Mesendoderm (in vitro differentiated cells): ENCODE measurements around the gene SARM1. TPM values are rescaled to one million over a fixed set of nuclear protein-coding genes. Genes with fewer than 3 reads are reported as not detected.
A peak's percentile ranks its signal among the peaks of the same experiment; 100 is the strongest.

Source experiments
- DNase-seq: peaks from one replicate; pipeline ENCODE4 v3.0.0; 2013
- H2AK5ac ChIP-seq: 2 replicates; pipeline ENCODE4 v1.6.1; 2013; ENCODE audit warnings: low read length, inconsistent platforms
- H2BK120ac ChIP-seq: 2 replicates; pipeline ENCODE4 v1.6.1; 2013; ENCODE audit warnings: low read depth, mild to moderate bottlenecking, low read length, moderate library complexity, mixed read lengths
- H2BK15ac ChIP-seq: replicated peaks from 2 replicates; pipeline ENCODE4 v1.6.1; 2013; ENCODE audit warnings: low read depth, mild to moderate bottlenecking, moderate library complexity
- H2BK5ac ChIP-seq: 2 replicates; pipeline ENCODE4 v1.6.1; 2013; ENCODE audit warnings: low read length, inconsistent platforms
- H3K18ac ChIP-seq: 2 replicates; pipeline ENCODE4 v1.6.1; 2013; ENCODE audit warnings: mild to moderate bottlenecking, low read length, mixed read lengths
- H3K23ac ChIP-seq: one replicate; pipeline ENCODE4 v1.6.1; 2013; ENCODE audit warnings: low read length
- H3K27ac ChIP-seq: 2 replicates; pipeline ENCODE4 v1.5.1; 2013; ENCODE audit warnings: low read depth, mild to moderate bottlenecking, inconsistent platforms, low read length, moderate library complexity
- H3K27me3 ChIP-seq: 2 replicates; pipeline ENCODE4 v1.6.1; 2013; ENCODE audit warnings: low read length, control low read depth, mild to moderate bottlenecking, inconsistent platforms; ENCODE audit not compliant: insufficient read depth, poor library complexity
- H3K36me3 ChIP-seq: 2 replicates; pipeline ENCODE4 v1.6.1; 2013; ENCODE audit warnings: low read length, inconsistent platforms; ENCODE audit not compliant: control insufficient read depth, insufficient read depth
- H3K4ac ChIP-seq: one replicate; pipeline ENCODE4 v1.6.1; 2013; ENCODE audit warnings: low read depth, mild to moderate bottlenecking, low read length, moderate library complexity
- H3K4me1 ChIP-seq: 2 replicates; pipeline ENCODE4 v1.6.1; 2013; ENCODE audit warnings: low read depth, low read length, inconsistent platforms; ENCODE audit not compliant: control insufficient read depth
- H3K4me2 ChIP-seq: 2 replicates; pipeline ENCODE4 v1.6.1; 2013; ENCODE audit warnings: low read length
- H3K4me3 ChIP-seq: 2 replicates; pipeline ENCODE4 v1.5.1; 2013; ENCODE audit warnings: mild to moderate bottlenecking, low read length
- H3K56ac ChIP-seq: one replicate; pipeline ENCODE4 v1.6.1; 2013; ENCODE audit warnings: low read length
- H3K79me1 ChIP-seq: 2 replicates; pipeline ENCODE4 v1.6.1; 2013; ENCODE audit warnings: low read length, inconsistent platforms
- H3K79me2 ChIP-seq: 2 replicates; pipeline ENCODE4 v1.6.1; 2013; ENCODE audit warnings: mild to moderate bottlenecking, low read length; ENCODE audit not compliant: control insufficient read depth, insufficient read depth
- H3K9ac ChIP-seq: 2 replicates; pipeline ENCODE4 v1.6.1; 2013; ENCODE audit warnings: low read length, inconsistent platforms
- H4K5ac ChIP-seq: one replicate; pipeline ENCODE4 v1.6.1; 2013; ENCODE audit warnings: low read length
- H4K8ac ChIP-seq: one replicate; pipeline ENCODE4 v1.6.1; 2013; ENCODE audit warnings: low read depth, mild to moderate bottlenecking, control low read depth, low read length, moderate library complexity
- WGBS: extraction: QIAGEN DNeasy Blood & Tissue Kit; methylation state at CpG from one replicate; pipeline ENCODE4 v1.1.7; 2013; ENCODE audit warnings: low lambda C conversion rate, missing lambda C conversion rate; ENCODE audit not compliant: insufficient coverage; ENCODE audit errors: extremely low coverage; 5-methylcytosine and 5-hydroxymethylcytosine counted together
- polyA plus RNA-seq, 2 experiments: library from polyadenylated mRNA; stranded (reverse); fragments of 200-250 nt; gene quantifications; one replicate each; pipeline ENCODE4 v1.2.3, GENCODE V29; 2013

Gene SARM1
- 2.2 TPM for polyA plus RNA-seq (2013, experiment 1 of 2)
- polyA plus RNA-seq (2013, experiment 2 of 2), result 2.6 TPM

DNA sequence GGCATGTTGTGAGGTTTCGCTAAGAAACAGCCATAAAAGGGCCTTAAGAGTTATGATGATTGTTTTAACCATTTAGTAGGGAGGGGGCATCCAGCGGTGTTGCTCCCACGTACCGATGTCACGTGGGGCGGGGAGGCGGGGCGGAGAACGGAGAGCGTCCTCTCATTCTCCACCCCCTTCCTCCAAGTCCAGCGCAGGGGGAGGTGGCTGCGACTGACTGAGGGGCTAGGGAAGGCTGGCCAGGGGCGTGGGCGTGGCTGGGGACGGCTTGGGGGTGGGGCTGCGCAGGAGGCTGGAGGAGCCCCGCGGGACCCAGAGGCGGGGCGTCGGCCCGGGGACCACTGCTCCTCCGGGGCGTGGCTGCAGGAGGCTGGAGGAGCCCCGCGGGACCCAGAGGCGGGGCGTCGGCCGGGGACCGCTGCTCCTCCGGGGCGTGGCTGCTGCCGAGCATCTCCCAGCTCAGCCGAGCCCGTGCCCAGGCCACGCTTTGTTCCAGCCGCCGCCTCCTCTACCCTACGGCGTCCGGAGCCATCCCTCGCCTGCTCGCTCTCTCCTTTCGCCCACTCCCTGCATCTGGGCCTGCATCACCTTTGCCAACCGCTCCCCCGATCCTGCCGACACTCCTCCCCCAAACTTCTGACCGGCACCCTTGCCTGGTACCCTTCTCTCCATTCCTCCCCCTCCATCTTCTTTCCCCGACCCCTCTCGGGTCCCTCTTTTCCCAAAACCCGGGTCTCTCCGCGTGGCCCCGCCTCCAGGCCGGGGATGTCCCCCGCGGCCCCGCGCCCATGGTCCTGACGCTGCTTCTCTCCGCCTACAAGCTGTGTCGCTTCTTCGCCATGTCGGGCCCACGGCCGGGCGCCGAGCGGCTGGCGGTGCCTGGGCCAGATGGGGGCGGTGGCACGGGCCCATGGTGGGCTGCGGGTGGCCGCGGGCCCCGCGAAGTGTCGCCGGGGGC, at the start of gene SARM1:
Gene SARM1, plus strand, starts transcription at position 450 of the 958 bp plus-strand sequence. Its CDS starts 339 bp downstream, at position 789.
- Histone ChIP-seq H4K8ac (no peak within 1 kb of the TSS), H4K5ac (no peak within 1 kb of the TSS), H3K4me2 (peak within 1 kb of the TSS; percentile 49), H2BK15ac (no peak within 1 kb of the TSS), H3K9ac (peak within 1 kb of the TSS; percentile 46), H3K4me1 (peaks cover 4% of the 10 kb centered on the region), H2BK120ac (no peak within 1 kb of the TSS), H3K18ac (no peak within 1 kb of the TSS), H3K56ac (peak within 1 kb of the TSS; percentile 81), H3K36me3 (no peaks in the 10 kb centered on the region), H3K79me2 (no peaks in the 10 kb centered on the region), H3K27ac (no peak within 1 kb of the TSS), H2AK5ac (no peak within 1 kb of the TSS), H3K4me3 (peak within 1 kb of the TSS; percentile 21), H2BK5ac (no peak within 1 kb of the TSS), H3K27me3 (peaks cover 12% of the 10 kb centered on the region), H3K4ac (no peak within 1 kb of the TSS), H3K79me1 (no peaks in the 10 kb centered on the region), H3K23ac (no peak within 1 kb of the TSS)
- no CpG with 5 or more reads among the region's 80 CpGs for WGBS
- peak; percentile 98 for DNase-seq

DNA sequence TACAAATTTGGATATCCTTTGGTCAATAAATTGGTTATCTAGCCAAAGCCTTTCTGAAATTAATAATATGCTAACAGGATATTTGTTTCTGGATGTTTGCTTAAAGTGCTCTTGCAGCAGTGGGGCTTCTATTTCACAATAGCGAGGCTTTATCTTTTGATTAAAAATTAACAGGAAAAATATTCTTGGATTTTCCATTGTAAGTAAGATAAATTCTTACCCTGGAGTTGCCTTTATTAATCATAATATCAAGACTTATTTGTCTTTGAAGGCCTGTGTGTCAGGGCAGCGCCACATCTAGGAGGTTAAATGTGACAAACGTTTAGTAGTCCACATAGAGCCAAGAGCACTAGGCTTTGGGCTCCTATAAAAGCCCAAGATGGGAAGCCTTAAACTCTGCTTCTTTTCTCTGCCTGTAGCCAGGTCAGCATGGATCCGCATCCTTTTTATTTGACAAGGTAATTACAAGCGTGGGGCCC, 47.2 kb upstream of the SARM1 start:
- Histone ChIP-seq H3K4me2 (no peak overlapping the region), H3K9ac (peak overlapping the region; percentile 4), H3K23ac (no peak overlapping the region), H4K5ac (no peak overlapping the region), H3K27ac (no peak overlapping the region), H2BK120ac (no peak overlapping the region), H2AK5ac (no peak overlapping the region), H2BK15ac (no peak overlapping the region), H3K79me1 (peaks cover 17% of the 10 kb centered on the region), H2BK5ac (no peak overlapping the region), H4K8ac (no peak overlapping the region), H3K4me1 (peaks cover 5% of the 10 kb centered on the region), H3K36me3 (peaks cover 10% of the 10 kb centered on the region), H3K79me2 (peaks cover 60% of the 10 kb centered on the region), H3K18ac (no peak overlapping the region), H3K27me3 (no peaks in the 10 kb centered on the region), H3K56ac (no peak overlapping the region), H3K4ac (no peak overlapping the region), H3K4me3 (no peak overlapping the region)
- no CpG with 5 or more reads among the region's 5 CpGs for WGBS
- no peak for DNase-seq

DNA sequence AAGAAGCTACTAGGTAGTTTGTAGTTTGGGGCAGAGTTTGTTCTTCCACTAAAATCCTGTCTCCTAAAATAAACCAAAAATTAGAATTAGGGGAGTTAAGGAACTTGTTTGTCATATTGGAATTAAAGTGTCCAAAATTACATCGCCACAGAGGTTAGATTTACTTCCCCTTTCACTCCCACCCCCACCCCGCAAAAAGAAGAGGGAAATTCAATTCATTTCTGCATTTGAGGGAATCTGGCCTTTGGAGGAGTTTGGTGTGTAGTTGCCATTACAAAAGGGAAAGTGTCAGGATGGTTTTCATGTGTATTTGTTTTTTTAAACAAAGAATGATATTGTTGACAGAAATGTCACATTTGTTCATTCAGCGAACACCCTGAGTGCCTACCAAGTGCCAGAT, 46.7 kb upstream of the SARM1 start:
- Histone ChIP-seq H3K27me3 (no peaks in the 10 kb centered on the region), H4K8ac (no peak overlapping the region), H2BK120ac (no peak overlapping the region), H3K36me3 (peaks cover 11% of the 10 kb centered on the region), H3K18ac (no peak overlapping the region), H4K5ac (no peak overlapping the region), H3K79me1 (peaks cover 16% of the 10 kb centered on the region), H3K4me3 (no peak overlapping the region), H3K4me1 (peaks cover 5% of the 10 kb centered on the region), H3K56ac (no peak overlapping the region), H3K79me2 (peaks cover 55% of the 10 kb centered on the region), H3K27ac (no peak overlapping the region), H2BK5ac (no peak overlapping the region), H3K4ac (no peak overlapping the region), H3K4me2 (no peak overlapping the region), H3K23ac (no peak overlapping the region), H3K9ac (peak overlapping the region; percentile 4), H2BK15ac (no peak overlapping the region), H2AK5ac (no peak overlapping the region)
- WGBS, result no CpG with 5 or more reads among the region's 3 CpGs
- no peak for DNase-seq

DNA sequence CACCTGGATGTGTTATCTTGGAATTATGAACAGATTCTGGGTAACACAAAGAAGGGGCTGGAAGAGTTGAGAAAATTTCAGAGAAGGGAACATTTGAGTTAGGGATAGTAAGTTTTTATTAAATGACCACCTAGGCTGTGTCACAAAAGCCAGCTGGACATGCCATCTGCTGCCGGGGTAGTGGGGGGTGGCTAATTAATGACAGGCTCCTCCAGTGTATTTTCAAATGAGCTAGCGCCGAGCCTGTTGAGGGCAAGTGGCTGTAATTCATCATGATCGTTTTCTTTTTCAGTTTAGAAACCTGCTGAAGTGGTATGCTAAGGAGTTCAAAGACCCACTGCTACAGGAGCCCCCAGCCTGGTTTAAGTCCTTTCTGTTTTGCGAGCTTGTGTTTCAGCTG, 46.3 kb upstream of the SARM1 start:
- WGBS, result no CpG with 5 or more reads among the region's 5 CpGs
- no peak overlapping the region for H3K9ac ChIP-seq
- no peak overlapping the region for H2BK15ac ChIP-seq
- no peak overlapping the region for H2BK120ac ChIP-seq
- H4K8ac ChIP-seq, result no peak overlapping the region
- peaks cover 4% of the 10 kb centered on the region for H3K4me1 ChIP-seq
- H3K27me3 ChIP-seq, result no peaks in the 10 kb centered on the region
- H3K4me3 ChIP-seq, result no peak overlapping the region
- H3K36me3 ChIP-seq, result peaks cover 11% of the 10 kb centered on the region
- DNase-seq, result no peak
- no peak overlapping the region for H3K27ac ChIP-seq
- H3K4ac ChIP-seq, result no peak overlapping the region
- no peak overlapping the region for H3K4me2 ChIP-seq
- H2AK5ac ChIP-seq, result no peak overlapping the region
- no peak overlapping the region for H3K18ac ChIP-seq
- H3K56ac ChIP-seq, result no peak overlapping the region
- peaks cover 15% of the 10 kb centered on the region for H3K79me1 ChIP-seq
- H2BK5ac ChIP-seq, result no peak overlapping the region
- no peak overlapping the region for H3K23ac ChIP-seq
- H4K5ac ChIP-seq, result no peak overlapping the region
- H3K79me2 ChIP-seq, result peaks cover 51% of the 10 kb centered on the region

DNA sequence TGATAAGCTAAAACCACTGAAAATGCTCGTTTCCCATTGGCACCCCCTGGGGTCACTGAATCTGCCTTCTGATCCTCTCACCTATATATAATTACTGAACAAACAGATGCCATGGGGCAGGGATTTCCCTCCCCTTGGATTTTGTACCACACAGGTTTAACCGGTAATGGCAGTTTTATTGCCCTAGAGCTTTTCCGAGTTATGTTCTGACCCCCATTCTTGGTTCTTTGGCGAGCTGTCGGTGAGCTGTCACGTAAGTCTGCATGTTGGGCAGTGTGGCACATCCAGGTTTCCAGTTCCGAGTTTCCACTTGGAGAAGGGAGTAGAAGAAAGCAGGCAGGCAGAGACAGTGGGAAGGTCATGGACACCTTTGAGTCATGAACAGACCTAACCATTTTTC, 45.4 kb upstream of the SARM1 start:
- H3K79me2 ChIP-seq, result peaks cover 42% of the 10 kb centered on the region
- no peak overlapping the region for H3K56ac ChIP-seq
- no peak overlapping the region for H3K9ac ChIP-seq
- peaks cover 12% of the 10 kb centered on the region for H3K79me1 ChIP-seq
- DNase-seq, result no peak
- no peaks in the 10 kb centered on the region for H3K27me3 ChIP-seq
- no peak overlapping the region for H3K23ac ChIP-seq
- H3K36me3 ChIP-seq, result peaks cover 11% of the 10 kb centered on the region
- H2BK120ac ChIP-seq, result no peak overlapping the region
- no peak overlapping the region for H4K5ac ChIP-seq
- no peak overlapping the region for H2BK15ac ChIP-seq
- H2AK5ac ChIP-seq, result no peak overlapping the region
- WGBS, result no CpG with 5 or more reads among the region's 7 CpGs
- no peak overlapping the region for H4K8ac ChIP-seq
- no peak overlapping the region for H3K4me2 ChIP-seq
- H3K27ac ChIP-seq, result no peak overlapping the region
- no peak overlapping the region for H2BK5ac ChIP-seq
- H3K4me3 ChIP-seq, result no peak overlapping the region
- H3K4me1 ChIP-seq, result no peaks in the 10 kb centered on the region
- no peak overlapping the region for H3K18ac ChIP-seq
- no peak overlapping the region for H3K4ac ChIP-seq
